T-cell (primary cell): ENCODE data around the gene LSS. TPM values are rescaled to one million over a fixed set of nuclear protein-coding genes. Genes with fewer than 3 reads are reported as not detected.

Experiments
- ATAC-seq, 4 experiments: fragments of 200-7000 bp in 3 of 4; fragments of 150-1000 bp in 1 of 4; cut with Tn5 transposase; replicated peaks in 1 of 4; 1 replicate in 3 of 4; 2 replicates in 1 of 4; pipeline ENCODE4 v1.10.0; 2021; ENCODE audit warnings: moderate library complexity in 3 of 4, mild to moderate bottlenecking in 2 of 4, moderate number of reproducible peaks in 1 of 4
- CTCF ChIA-PET, 2 donors: fragments of 300-600 bp; sonication (Branson Sonifier 250); formaldehyde crosslinking; loops; one replicate each; lab custom pipeline; 2022; ENCODE audit warnings: antibody characterized with exemption in 2 of 2; lab: Charles Lee
- POLR2A ChIA-PET, 2 donors: fragments of 300-600 bp; sonication (Branson Sonifier 250); formaldehyde crosslinking; loops; one replicate each; lab custom pipeline; 2022; ENCODE audit warnings: antibody characterized with exemption in 2 of 2; lab: Charles Lee
- DNase-seq, 35 experiments: peaks; one replicate each; pipeline versions ENCODE4 v3.0.0 to v3.0.0-alpha.2; 2013 to 2023
- H3K27ac ChIP-seq: one replicate; pipeline ENCODE4 v1.5.1; 2013; ENCODE audit warnings: low read length
- H3K27me3 ChIP-seq, 2 experiments: replicated peaks in 1 of 2; 1 replicate in 1 of 2; 2 replicates in 1 of 2; pipeline versions ENCODE4 v1.6.1 to v1.7.0; 2013; ENCODE audit warnings: low read length in 1 of 2, mixed read lengths in 1 of 2; ENCODE audit not compliant: control insufficient read depth in 2 of 2, insufficient read depth in 2 of 2; ENCODE audit errors: extremely low read depth in 1 of 2
- H3K36me3 ChIP-seq, 2 donors: 1 replicate in 1 of 2; 2 replicates in 1 of 2; pipeline versions ENCODE4 v1.6.1 to v1.7.0; 2013; ENCODE audit warnings: low read length in 1 of 2; ENCODE audit not compliant: control insufficient read depth in 2 of 2, insufficient read depth in 1 of 2; ENCODE audit errors: extremely low read depth in 1 of 2
- H3K4me1 ChIP-seq, 2 experiments: 1 replicate in 1 of 2; 2 replicates in 1 of 2; pipeline versions ENCODE4 v1.6.1 to v1.7.0; 2013; ENCODE audit warnings: low read length in 2 of 2, mixed read lengths in 1 of 2; ENCODE audit not compliant: insufficient read depth in 2 of 2, control insufficient read depth in 1 of 2; ENCODE audit errors: extremely low read depth in 1 of 2
- H3K4me3 ChIP-seq, 2 donors: 1 replicate in 1 of 2; 2 replicates in 1 of 2; pipeline versions ENCODE4 v1.5.1 to v1.7.0; 2013; ENCODE audit warnings: mild to moderate bottlenecking in 2 of 2, low read length in 1 of 2, moderate library complexity in 1 of 2; ENCODE audit not compliant: control insufficient read depth in 1 of 2; ENCODE audit errors: extremely low read depth in 1 of 2
- H3K9me3 ChIP-seq: 2 replicates; pipeline ENCODE4 v1.7.0; 2013
- H3K27ac Mint-ChIP-seq, 2 donors: one replicate each; pipeline ENCODE4 v1.8.0; 2020 to 2021; ENCODE audit warnings: mild to moderate bottlenecking in 2 of 2, mixed read lengths in 2 of 2
- H3K27me3 Mint-ChIP-seq, 2 donors: one replicate each; pipeline ENCODE4 v1.8.0; 2021 to 2022; ENCODE audit warnings: mixed read lengths in 2 of 2
- H3K36me3 Mint-ChIP-seq: one replicate; pipeline ENCODE4 v1.8.0; 2021; ENCODE audit warnings: mixed read lengths
- H3K4me1 Mint-ChIP-seq, 3 donors: one replicate each; pipeline ENCODE4 v1.8.0; 2020 to 2022; ENCODE audit warnings: mixed read lengths in 3 of 3, mild to moderate bottlenecking in 1 of 3
- H3K4me3 Mint-ChIP-seq, 3 donors: one replicate each; pipeline ENCODE4 v1.8.0; 2020 to 2022; ENCODE audit warnings: mild to moderate bottlenecking in 3 of 3, mixed read lengths in 3 of 3, moderate library complexity in 3 of 3
- H3K9me3 Mint-ChIP-seq, 3 donors: one replicate each; pipeline ENCODE4 v1.8.0; 2020 to 2022; ENCODE audit warnings: mixed read lengths in 3 of 3
- WGBS: methylation state at CpG from one replicate; pipeline ENCODE4 v1.1.5; 2013; ENCODE audit warnings: missing lambda C conversion rate; ENCODE audit not compliant: insufficient coverage; 5-methylcytosine and 5-hydroxymethylcytosine counted together
- total RNA-seq, 35 experiments: library from RNA in 6 of 35; stranded (reverse) in 6 of 35; fragments of 120-200 nt in 1 of 35; gene quantifications; one replicate each; pipeline versions ENCODE4 v1.2.1 to v1.2.4 and lab custom pipeline; 2013 to 2026

The LSS gene
- total RNA-seq, 5 donors from 2014 or later (not counting 1 experiment from before 2014, with no cell fraction given): 41.3 to 63.0 (median 49.4) TPM

GRCh38 chr21:46254208-46254975 lies 25.8 kb upstream of the LSS start:
- H3K4me3 ChIP-seq: no peak overlapping the region
- DNase-seq (no peak), ATAC-seq (no peak)
- Mint-ChIP-seq H3K9me3 (no peaks in the 10 kb centered on the region), H3K27me3 (no peaks in the 10 kb centered on the region), H3K4me1 (peaks cover 28 to 40% (median 38%) of the 10 kb centered on the region in 3 donors), H3K4me3 (peak overlapping the region in 2 of 3 donors; percentile 37 to 60), H3K27ac (peak overlapping the region; percentile 87 to 88), H3K36me3 (peaks cover 73% of the 10 kb centered on the region)
- H3K27me3 ChIP-seq: no peaks in the 10 kb centered on the region
- ChIA-PET CTCF (no interaction called here), POLR2A (no interaction called here)
- peaks cover 12 to 20% of the 10 kb centered on the region in 2 experiments for H3K4me1 ChIP-seq
- H3K36me3 ChIP-seq: peaks cover 14 to 88% of the 10 kb centered on the region in 2 donors
- peak overlapping the region; percentile 40 for H3K27ac ChIP-seq
- WGBS: 92% methylated on average over 8 of the region's 12 CpGs
- H3K9me3 ChIP-seq: no peaks in the 10 kb centered on the region

GRCh38 chr21:46253610-46254124 lies 25.1 kb upstream of the LSS start:
- ChIA-PET POLR2A (no interaction called here), CTCF (no interaction called here)
- Mint-ChIP-seq H3K9me3 (no peaks in the 10 kb centered on the region), H3K4me3 (peak overlapping the region in 2 of 3 donors; percentile 37 to 60), H3K36me3 (peaks cover 75% of the 10 kb centered on the region), H3K27me3 (no peaks in the 10 kb centered on the region), H3K27ac (peak overlapping the region; percentile 87 to 88), H3K4me1 (peaks cover 31 to 40% (median 40%) of the 10 kb centered on the region in 3 donors)
- peaks cover 14 to 87% of the 10 kb centered on the region in 2 donors for H3K36me3 ChIP-seq
- no peaks in the 10 kb centered on the region for H3K9me3 ChIP-seq
- 90% methylated on average over 2 of the region's 8 CpGs for WGBS
- ATAC-seq (peak; percentile 69 to 92 (median 77)), DNase-seq (peak in 33 of 35 experiments; percentile 12 to 73 (median 48))
- H3K4me1 ChIP-seq: peaks cover 12 to 20% of the 10 kb centered on the region in 2 experiments
- H3K4me3 ChIP-seq: no peak overlapping the region
- H3K27ac ChIP-seq: peak overlapping the region; percentile 40
- no peaks in the 10 kb centered on the region for H3K27me3 ChIP-seq

GRCh38 chr21:46252840-46253239 lies 24.3 kb upstream of the LSS start:
- Histone ChIP-seq H3K27me3 (no peaks in the 10 kb centered on the region), H3K36me3 (peaks cover 14 to 85% of the 10 kb centered on the region in 2 donors), H3K9me3 (no peaks in the 10 kb centered on the region), H3K4me1 (peaks cover 12 to 20% of the 10 kb centered on the region in 2 experiments), H3K27ac (peak overlapping the region; percentile 40), H3K4me3 (no peak overlapping the region)
- WGBS: 100% methylated on average over 1 of the region's 4 CpGs
- Mint-ChIP-seq H3K27me3 (no peaks in the 10 kb centered on the region), H3K4me3 (no peak overlapping the region), H3K9me3 (no peaks in the 10 kb centered on the region), H3K27ac (peak overlapping the region in 1 of 2 donors; percentile 88), H3K4me1 (peaks cover 34 to 40% (median 40%) of the 10 kb centered on the region in 3 donors), H3K36me3 (peaks cover 72% of the 10 kb centered on the region)
- CTCF ChIA-PET: no interaction called here
- ATAC-seq (no peak), DNase-seq (no peak)
- POLR2A ChIA-PET: no interaction called here

GRCh38 chr21:46250146-46250725 lies 21.7 kb upstream of the LSS start:
- no peaks in the 10 kb centered on the region for H3K9me3 Mint-ChIP-seq
- H3K4me3 ChIP-seq: no peak overlapping the region
- ATAC-seq: peak in 1 of 4 experiments; percentile 45
- H3K4me1 ChIP-seq: peaks cover 12 to 20% of the 10 kb centered on the region in 2 experiments
- DNase-seq: no peak
- ChIA-PET CTCF (no interaction called here), POLR2A (interaction anchor here in 1 of 2 donors (0.6 kb wide), 1 partner anchor 145 kb away, joined by 3 read pairs; no protein-coding TSS in a partner anchor)
- H3K36me3 Mint-ChIP-seq: peaks cover 67% of the 10 kb centered on the region
- peaks cover 30 to 42% (median 40%) of the 10 kb centered on the region in 3 donors for H3K4me1 Mint-ChIP-seq
- peak overlapping the region; percentile 18 for H3K27ac ChIP-seq
- WGBS: 100% methylated on average over 4 of the region's 6 CpGs
- H3K27me3 Mint-ChIP-seq: no peaks in the 10 kb centered on the region
- peak overlapping the region; percentile 76 to 84 for H3K27ac Mint-ChIP-seq
- H3K9me3 ChIP-seq: no peaks in the 10 kb centered on the region
- no peaks in the 10 kb centered on the region for H3K27me3 ChIP-seq
- H3K36me3 ChIP-seq: peaks cover 5 to 85% of the 10 kb centered on the region in 2 donors
- no peak overlapping the region for H3K4me3 Mint-ChIP-seq

GRCh38 chr21:46248827-46249226 lies 20.3 kb upstream of the LSS start:
- no peak overlapping the region for H3K27ac ChIP-seq
- no peak for DNase-seq
- no peaks in the 10 kb centered on the region for H3K9me3 ChIP-seq
- H3K9me3 Mint-ChIP-seq: no peaks in the 10 kb centered on the region
- ChIA-PET POLR2A (no interaction called here), CTCF (interaction anchor here in 1 of 2 donors (0.7 kb wide), 1 partner anchor 14 kb away, joined by 3 read pairs; no protein-coding TSS in a partner anchor)
- peaks cover 8 to 12% of the 10 kb centered on the region in 2 experiments for H3K4me1 ChIP-seq
- H3K36me3 Mint-ChIP-seq: peaks cover 56% of the 10 kb centered on the region
- WGBS: 100% methylated on average over 1 of the region's 2 CpGs
- H3K27me3 Mint-ChIP-seq: no peaks in the 10 kb centered on the region
- no peaks in the 10 kb centered on the region for H3K27me3 ChIP-seq
- H3K27ac Mint-ChIP-seq: no peak overlapping the region
- peaks cover 16 to 30% (median 26%) of the 10 kb centered on the region in 3 donors for H3K4me1 Mint-ChIP-seq
- ATAC-seq: no peak
- H3K4me3 ChIP-seq: no peak overlapping the region
- peaks cover 12 to 87% of the 10 kb centered on the region in 2 donors for H3K36me3 ChIP-seq
- no peak overlapping the region for H3K4me3 Mint-ChIP-seq

- ChIA-PET POLR2A (no interaction called here), CTCF (no interaction called here)
- DNase-seq (no peak), ATAC-seq (no peak)
- no peaks in the 10 kb centered on the region for H3K27me3 Mint-ChIP-seq
- peaks cover 7% of the 10 kb centered on the region in 2 experiments for H3K4me1 ChIP-seq
- H3K4me3 ChIP-seq: no peak overlapping the region
- no peaks in the 10 kb centered on the region for H3K27me3 ChIP-seq
- peaks cover 12 to 25% (median 22%) of the 10 kb centered on the region in 3 donors for H3K4me1 Mint-ChIP-seq
- no peaks in the 10 kb centered on the region for H3K9me3 ChIP-seq
- H3K36me3 Mint-ChIP-seq: peaks cover 53% of the 10 kb centered on the region
- no peak overlapping the region for H3K4me3 Mint-ChIP-seq
- no peaks in the 10 kb centered on the region for H3K9me3 Mint-ChIP-seq
- H3K36me3 ChIP-seq: peaks cover 13 to 88% of the 10 kb centered on the region in 2 donors
- WGBS: no CpG with 5 or more reads among the region's 1 CpG
- no peak overlapping the region for H3K27ac ChIP-seq
- no peak overlapping the region for H3K27ac Mint-ChIP-seq
These were observed 19.8 kb upstream of the LSS start for GRCh38 chr21:46248422-46248782.
